ENCODE results near the gene GCHFR. TPM values are rescaled to one million over a fixed set of nuclear protein-coding genes. Genes with fewer than 3 reads are reported as not detected.

Gene GCHFR
- total RNA-seq, 1 donor from 2014 or later = 13.2 TPM

- DNase-seq (ENCODE audit: low read depth) = peak; percentile 94
- Histone ChIP-seq H3K4me3 (ENCODE audit: low read depth, low read length) (no peak overlapping the region), H3K27me3 (ENCODE audit: control insufficient read depth, insufficient read depth, low read length) (no peaks in the 10 kb centered on the region), H3K36me3 (ENCODE audit: control insufficient read depth, insufficient read depth, low read length) (peaks cover 2% of the 10 kb centered on the region)
- TF ChIP-seq, protein P1, sequence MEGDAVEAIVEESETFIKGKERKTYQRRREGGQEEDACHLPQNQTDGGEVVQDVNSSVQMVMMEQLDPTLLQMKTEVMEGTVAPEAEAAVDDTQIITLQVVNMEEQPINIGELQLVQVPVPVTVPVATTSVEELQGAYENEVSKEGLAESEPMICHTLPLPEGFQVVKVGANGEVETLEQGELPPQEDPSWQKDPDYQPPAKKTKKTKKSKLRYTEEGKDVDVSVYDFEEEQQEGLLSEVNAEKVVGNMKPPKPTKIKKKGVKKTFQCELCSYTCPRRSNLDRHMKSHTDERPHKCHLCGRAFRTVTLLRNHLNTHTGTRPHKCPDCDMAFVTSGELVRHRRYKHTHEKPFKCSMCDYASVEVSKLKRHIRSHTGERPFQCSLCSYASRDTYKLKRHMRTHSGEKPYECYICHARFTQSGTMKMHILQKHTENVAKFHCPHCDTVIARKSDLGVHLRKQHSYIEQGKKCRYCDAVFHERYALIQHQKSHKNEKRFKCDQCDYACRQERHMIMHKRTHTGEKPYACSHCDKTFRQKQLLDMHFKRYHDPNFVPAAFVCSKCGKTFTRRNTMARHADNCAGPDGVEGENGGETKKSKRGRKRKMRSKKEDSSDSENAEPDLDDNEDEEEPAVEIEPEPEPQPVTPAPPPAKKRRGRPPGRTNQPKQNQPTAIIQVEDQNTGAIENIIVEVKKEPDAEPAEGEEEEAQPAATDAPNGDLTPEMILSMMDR (IDR thresholded peaks at IDR 0.05; ENCODE audit: insufficient read depth, low read length, poor library complexity, severe bottlenecking) = no peak
Measured at GRCh38 chr15:40787344-40787841, 23.5 kb downstream of the GCHFR start.

DNA sequence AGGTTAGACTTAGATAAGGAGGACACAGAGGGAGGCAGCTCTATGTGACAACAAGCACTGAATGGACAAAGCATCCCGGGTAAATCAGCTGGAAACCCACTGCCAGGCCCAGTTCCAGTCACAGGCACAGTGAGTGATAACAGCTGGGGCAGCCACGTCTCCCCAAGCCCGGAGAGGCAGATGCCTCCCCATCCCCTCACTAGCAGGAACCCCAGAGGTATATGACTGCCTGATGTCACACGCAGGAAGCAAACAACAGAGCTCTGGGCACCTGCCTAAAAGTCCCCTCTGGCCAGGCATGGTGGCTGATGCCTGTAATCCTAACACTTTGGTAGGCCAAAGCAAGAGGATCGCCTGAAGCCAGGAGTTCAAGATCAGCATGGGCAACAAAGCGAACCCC is 24.1 kb downstream of the GCHFR start:
- peaks cover 2% of the 10 kb centered on the region for H3K36me3 ChIP-seq (ENCODE audit: control insufficient read depth, insufficient read depth, low read length)
- TF ChIP-seq, protein P1 (IDR thresholded peaks at IDR 0.05; ENCODE audit: insufficient read depth, low read length, poor library complexity, severe bottlenecking) = no peak
- H3K4me3 ChIP-seq (ENCODE audit: low read depth, low read length) = no peak overlapping the region
- no peaks in the 10 kb centered on the region for H3K27me3 ChIP-seq (ENCODE audit: control insufficient read depth, insufficient read depth, low read length)
- DNase-seq (ENCODE audit: low read depth) = no peak

GRCh38 chr15:40789119-40789518 is 25.3 kb downstream of the GCHFR start:
- H3K4me3 ChIP-seq (ENCODE audit: low read depth, low read length) = no peak overlapping the region
- TF ChIP-seq, protein P1 (IDR thresholded peaks at IDR 0.05; ENCODE audit: insufficient read depth, low read length, poor library complexity, severe bottlenecking) = no peak
- DNase-seq (ENCODE audit: low read depth) = no peak
- peaks cover 2% of the 10 kb centered on the region for H3K36me3 ChIP-seq (ENCODE audit: control insufficient read depth, insufficient read depth, low read length)
- H3K27me3 ChIP-seq (ENCODE audit: control insufficient read depth, insufficient read depth, low read length) = no peaks in the 10 kb centered on the region

GRCh38 chr15:40789999-40790398 is 26.1 kb downstream of the GCHFR start:
- TF ChIP-seq, protein P1 (IDR thresholded peaks at IDR 0.05; ENCODE audit: insufficient read depth, low read length, poor library complexity, severe bottlenecking) = no peak
- no peak for DNase-seq (ENCODE audit: low read depth)
- H3K27me3 ChIP-seq (ENCODE audit: control insufficient read depth, insufficient read depth, low read length) = no peaks in the 10 kb centered on the region
- H3K36me3 ChIP-seq (ENCODE audit: control insufficient read depth, insufficient read depth, low read length) = peaks cover 2% of the 10 kb centered on the region
- H3K4me3 ChIP-seq (ENCODE audit: low read depth, low read length) = no peak overlapping the region

GRCh38 chr15:40790718-40791117 is 26.9 kb downstream of the GCHFR start:
- TF ChIP-seq, protein P1 (IDR thresholded peaks at IDR 0.05; ENCODE audit: insufficient read depth, low read length, poor library complexity, severe bottlenecking) = no peak
- no peak for DNase-seq (ENCODE audit: low read depth)
- Histone ChIP-seq H3K36me3 (ENCODE audit: control insufficient read depth, insufficient read depth, low read length) (peaks cover 2% of the 10 kb centered on the region), H3K4me3 (ENCODE audit: low read depth, low read length) (no peak overlapping the region), H3K27me3 (ENCODE audit: control insufficient read depth, insufficient read depth, low read length) (no peaks in the 10 kb centered on the region)

- no peak for DNase-seq (ENCODE audit: low read depth)
- Histone ChIP-seq H3K27me3 (ENCODE audit: control insufficient read depth, insufficient read depth, low read length) (no peaks in the 10 kb centered on the region), H3K36me3 (ENCODE audit: control insufficient read depth, insufficient read depth, low read length) (peaks cover 2% of the 10 kb centered on the region), H3K4me3 (ENCODE audit: low read depth, low read length) (no peak overlapping the region)
- TF ChIP-seq, protein P1 (IDR thresholded peaks at IDR 0.05; ENCODE audit: insufficient read depth, low read length, poor library complexity, severe bottlenecking) = no peak
Measured at GRCh38 chr15:40792394-40792793, 28.5 kb downstream of the GCHFR start.
